RCC 7860 (cell line): ENCODE results near the gene GULP1.
A peak's percentile ranks its signal among the peaks of the same experiment; 100 is the strongest.
"Not testable (repeated sequence)": the region's sequence is repeated elsewhere in the genome, so short reads cannot be mapped to it uniquely, and the experiment has no call there.

Experiments
- DNase-seq: peaks from one replicate; pipeline ENCODE4 v3.0.0-alpha.2; 2015; ENCODE audit warnings: low spot score
- FAIRE-seq: peaks from 2 replicates; lab custom pipeline; 2012; peaks lifted over from hg19 to GRCh38; lab: Jason Lieb, UNC

Gene GULP1

DNA sequence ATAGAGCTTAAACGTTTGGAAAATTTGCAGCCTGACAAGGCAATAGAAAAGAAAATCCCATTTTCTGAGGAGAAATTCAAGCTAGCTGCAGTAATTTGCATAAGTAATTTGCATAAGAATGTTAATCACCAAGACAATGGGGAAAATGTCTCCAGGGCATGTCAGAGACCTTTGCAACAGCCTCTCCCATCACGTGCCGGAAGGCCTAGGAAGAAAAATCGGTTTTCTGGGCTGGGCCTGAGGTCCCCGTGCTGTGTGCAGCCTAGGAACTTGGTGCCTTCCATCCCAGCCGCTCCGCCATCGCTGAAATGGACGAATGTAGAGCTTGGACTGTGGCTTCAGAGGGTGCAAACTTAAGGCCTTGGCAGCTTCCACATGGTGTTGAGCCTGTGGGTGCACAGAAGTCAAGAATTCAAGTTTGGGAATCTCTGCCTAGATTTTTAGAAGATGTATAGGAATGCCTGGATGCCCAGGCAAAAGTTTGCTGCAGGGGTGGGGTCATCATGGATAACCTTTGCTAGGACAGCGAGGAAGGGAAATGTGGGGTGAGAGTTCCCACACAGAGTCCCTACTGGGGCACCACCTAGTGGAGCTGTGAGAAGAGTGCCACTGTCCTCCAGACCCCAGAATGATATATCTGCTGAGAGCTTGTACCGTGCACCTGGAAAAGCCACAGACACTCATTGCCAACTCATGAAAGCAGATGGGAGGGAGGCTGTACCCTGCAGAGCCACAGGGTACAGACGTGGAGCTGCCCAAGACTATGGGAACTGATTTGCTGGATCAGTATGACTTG lies 164.6 kb downstream of the GULP1 start:
- no peak for DNase-seq
- no peak for FAIRE-seq

- DNase-seq (no peak), FAIRE-seq (no peak)
These were observed 167.4 kb downstream of the GULP1 start for GRCh38 chr2:188459061-188459460.

GRCh38 chr2:188466078-188466477 lies 174.4 kb downstream of the GULP1 start:
- DNase-seq, FAIRE-seq: not testable (repeated sequence)

DNA sequence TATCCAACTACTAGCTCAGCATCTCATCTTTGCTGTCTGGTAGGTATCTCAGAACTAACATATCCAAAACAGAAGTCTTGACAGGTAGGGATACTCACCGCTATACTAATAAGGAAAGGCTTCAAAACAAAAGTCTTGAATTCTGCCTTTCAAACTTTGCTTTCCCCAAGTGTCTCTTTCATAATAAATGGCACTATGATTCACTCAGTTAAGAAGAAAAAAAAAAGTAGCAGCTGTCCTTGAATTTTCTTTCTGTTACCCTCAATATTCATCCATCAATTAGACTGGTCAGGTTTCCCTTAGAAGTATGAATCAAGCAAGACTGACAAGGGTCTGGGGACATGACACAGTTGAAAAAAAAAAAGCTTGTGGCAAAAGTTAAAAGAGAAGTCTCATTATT lies 175.1 kb downstream of the GULP1 start:
- FAIRE-seq (no peak), DNase-seq (no peak)

- no peak for DNase-seq
- FAIRE-seq, result no peak
These were observed 179.5 kb downstream of the GULP1 start for GRCh38 chr2:188471166-188471565.

GRCh38 chr2:188473306-188473705 lies 181.6 kb downstream of the GULP1 start:
- FAIRE-seq, result no peak
- no peak for DNase-seq

DNA sequence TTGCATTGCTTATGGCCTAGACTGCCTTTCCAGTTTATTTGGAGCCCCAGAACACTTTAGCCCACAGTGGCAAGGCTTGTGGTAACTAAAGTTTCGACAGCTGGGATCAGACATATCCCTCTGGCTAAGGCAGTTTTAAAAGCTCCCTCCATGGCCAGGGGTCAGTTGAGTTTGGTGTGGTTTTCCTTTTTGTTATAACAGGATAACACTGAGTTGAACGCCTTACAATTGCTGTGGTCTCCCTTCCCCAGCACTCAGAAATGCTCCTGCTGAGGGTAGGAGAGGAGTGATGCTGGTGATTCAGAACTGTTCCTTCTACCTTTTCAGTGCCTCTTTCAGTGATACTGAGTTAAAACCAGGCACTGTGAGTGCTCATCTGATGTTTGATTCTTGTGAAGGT lies 182.6 kb downstream of the GULP1 start:
- no peak for FAIRE-seq
- DNase-seq, result no peak

GRCh38 chr2:188475945-188476344 lies 184.3 kb downstream of the GULP1 start:
- FAIRE-seq (peak; percentile 99), DNase-seq (peak; percentile 96)

GRCh38 chr2:188477564-188478103 lies 186.0 kb downstream of the GULP1 start:
- DNase-seq (no peak), FAIRE-seq (no peak)

DNA sequence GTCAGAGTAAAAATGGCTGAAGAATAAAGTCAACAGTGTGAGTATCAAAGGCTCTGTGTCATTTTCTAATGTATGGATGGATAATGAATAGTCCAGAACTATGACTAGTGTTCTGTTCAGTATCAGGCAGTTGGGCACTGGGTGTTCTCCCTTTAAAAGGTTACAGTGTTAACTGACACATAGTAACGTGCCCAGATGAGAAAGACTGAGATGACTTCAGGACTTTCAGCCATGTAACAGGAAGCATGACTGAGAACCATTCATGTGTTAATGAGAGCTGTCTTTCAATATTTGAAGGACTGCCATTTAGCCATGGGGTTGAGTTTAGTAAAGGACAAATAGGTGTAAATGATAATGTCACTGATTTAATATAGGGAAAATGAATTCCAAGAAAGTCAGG lies 187.1 kb downstream of the GULP1 start:
- peak; percentile 96 for FAIRE-seq
- peak; percentile 85 for DNase-seq

DNA sequence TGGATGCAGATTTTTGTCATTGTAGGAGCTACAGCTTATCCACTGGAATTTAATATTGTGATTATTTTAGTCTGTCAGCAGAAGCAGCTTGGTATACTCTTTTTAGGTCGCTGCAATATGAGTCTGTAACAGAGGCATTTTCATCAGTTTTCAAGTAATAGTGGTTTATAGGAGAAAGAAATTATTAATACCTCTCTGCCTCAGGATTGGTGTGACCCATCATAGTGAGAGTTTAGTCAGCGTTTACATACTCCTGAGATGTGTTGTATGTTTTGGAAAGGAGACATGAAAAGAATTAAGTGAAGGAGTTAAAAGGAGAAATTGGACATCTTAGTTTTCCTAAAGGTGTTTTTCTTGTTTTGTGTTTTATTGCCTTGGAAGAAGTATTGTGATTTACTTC lies 189.8 kb downstream of the GULP1 start:
- DNase-seq (no peak), FAIRE-seq (no peak)

DNA sequence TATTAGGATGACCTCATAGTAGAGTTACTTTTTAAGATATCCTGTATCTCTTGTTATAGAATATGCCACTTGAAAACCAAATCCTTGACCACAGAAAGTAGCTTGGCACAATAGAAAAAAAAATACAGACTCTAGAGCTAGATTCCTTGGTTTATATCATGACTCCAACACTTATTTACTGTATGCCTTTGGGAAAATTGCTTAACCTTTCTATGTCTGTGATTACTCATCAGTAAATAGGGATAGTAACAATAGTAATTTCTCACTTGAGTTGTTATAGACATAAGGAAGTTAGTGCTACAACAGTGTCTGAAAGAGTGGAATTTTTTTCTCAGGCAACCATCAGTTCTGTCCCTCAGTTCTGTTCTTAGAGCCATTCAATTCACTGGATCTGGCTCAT lies 193.8 kb downstream of the GULP1 start:
- FAIRE-seq (peak; percentile 33), DNase-seq (peak; percentile 14)

DNA sequence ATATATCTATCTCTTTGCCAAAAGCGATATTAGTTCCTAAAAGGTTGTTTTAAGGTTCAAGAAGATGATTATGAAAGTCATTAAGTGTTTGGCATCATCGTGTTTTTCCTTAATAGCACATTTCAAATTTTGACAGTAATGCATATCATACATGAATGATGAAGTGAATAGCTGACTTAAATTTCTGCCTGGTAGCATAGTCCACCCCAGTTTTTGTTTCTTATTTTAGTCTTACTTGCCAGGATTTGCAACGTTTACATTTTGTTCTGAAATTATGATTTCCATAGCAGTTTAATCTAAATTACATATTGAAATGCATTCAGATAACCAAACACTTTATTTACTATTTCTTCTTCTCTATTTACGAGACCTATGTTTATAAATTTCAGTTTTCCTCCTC lies 201.1 kb downstream of the GULP1 start:
- no peak for FAIRE-seq
- DNase-seq, result no peak

DNA sequence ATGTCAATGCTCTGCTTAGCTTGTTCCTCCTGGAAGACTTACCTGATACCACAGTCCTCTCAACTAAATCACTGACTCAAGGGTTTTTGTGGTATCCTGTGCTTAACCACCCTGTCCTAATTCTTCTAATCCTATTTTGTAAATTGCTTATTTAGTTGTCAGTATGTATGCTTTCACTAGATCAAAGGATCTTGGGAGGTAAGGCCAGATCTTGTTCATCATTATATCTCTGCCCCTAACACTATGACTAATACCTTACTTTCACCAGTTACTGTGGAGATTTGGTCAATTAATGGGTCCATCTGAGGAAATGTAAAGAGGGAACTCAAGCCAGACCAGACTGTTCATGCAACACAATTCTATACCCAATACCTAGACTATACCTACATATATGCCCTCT lies 203.2 kb downstream of the GULP1 start:
- FAIRE-seq (no peak), DNase-seq (no peak)

DNA sequence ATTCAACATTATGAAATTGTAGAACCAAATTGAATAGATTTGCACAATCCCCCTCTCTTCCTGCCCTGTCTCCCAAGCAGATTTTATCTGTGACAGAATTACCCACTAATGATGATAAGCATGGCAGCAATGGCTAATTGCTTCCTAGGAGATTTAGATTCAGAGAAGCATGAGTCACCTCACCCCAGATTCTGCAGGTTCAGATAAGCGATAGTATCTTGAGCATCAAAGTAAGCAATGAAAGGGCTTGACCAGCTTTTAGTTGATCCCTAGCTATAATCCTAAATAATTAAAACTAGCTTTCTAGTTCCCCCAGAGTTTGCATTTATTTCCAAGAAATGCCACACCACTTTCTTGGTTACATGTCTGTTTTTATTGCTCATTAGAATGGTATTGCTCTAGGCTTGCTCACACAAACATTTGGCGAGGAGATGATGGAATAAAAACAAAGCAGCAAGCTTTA lies 204.3 kb downstream of the GULP1 start:
- no peak for DNase-seq
- FAIRE-seq, result no peak

DNA sequence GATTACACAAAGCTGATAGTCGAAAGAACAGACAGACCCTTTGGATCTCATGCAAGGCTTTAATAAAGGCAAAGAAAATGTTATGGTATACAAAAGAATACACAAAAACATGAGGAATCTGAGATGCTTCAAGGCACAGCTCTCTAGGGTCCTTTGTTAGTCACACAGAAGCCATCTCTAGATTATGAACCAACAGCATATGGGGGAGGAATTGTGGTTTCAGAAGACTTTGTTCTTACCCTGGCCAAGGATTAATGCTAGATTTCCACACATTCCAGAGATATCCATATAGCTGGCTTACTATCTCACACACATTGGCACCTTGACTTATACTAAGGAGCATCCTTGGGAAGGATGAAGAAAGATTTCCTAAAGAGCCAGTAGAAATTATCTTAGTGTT lies 206.1 kb downstream of the GULP1 start:
- FAIRE-seq (no peak), DNase-seq (no peak)

GRCh38 chr2:188503975-188504374 lies 212.3 kb downstream of the GULP1 start:
- DNase-seq (no peak), FAIRE-seq (no peak)

DNA sequence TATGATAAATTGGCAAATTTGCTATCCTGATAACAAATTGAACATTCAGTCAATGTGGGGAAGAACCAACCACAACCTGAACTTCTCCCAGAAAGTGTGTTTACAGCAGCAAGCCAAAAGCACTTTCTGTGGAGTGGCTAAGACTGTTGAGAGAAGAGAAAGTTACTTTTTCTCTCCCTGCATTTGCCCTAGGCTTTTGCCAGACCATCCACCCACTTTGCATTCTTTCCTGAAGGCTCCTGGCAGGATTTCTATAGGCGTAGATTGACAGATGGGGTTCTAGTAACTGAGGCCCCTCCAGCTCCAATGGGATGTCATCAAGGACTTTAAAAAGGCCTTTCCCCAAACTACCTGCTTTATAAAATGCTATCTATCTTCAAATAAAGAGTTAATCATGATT lies 215.2 kb downstream of the GULP1 start:
- no peak for DNase-seq
- no peak for FAIRE-seq

DNA sequence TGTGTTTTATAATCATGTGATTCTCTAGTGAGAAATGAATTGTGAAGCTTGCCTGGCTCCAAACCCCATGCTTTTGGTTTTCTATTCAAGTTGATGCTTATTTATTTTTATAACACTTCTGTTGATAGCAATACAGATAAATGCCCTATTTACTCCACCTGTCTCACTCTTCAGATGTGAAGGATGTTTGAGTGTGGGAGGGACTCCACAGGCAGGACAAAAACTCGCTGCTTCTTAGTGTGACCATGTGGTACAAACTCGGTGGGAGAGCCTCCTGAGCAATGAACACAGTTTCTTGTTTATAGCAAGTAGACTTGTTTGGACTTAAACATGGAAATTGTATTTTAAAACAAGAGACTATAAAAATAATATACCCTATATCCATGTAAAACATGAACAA lies 219.7 kb downstream of the GULP1 start:
- no peak for DNase-seq
- FAIRE-seq, result no peak

DNA sequence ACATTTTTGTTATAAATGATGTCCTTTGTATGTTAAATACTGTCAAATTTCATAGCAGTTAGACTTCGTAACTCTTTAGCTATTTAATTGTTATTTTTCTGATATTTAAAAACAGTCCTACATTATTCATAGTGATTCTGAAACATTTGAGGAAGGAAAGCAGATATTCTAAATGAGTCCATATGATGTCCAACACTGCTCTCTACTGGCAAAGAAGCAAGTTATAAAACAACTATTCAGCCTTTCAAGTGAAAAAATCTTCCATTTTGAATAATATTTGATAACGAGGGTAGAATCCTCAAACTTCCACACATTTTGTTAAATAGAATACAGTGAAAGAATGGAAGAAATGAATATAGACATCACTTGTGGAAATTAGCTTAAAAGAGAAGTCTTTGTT lies 220.8 kb downstream of the GULP1 start:
- peak; percentile 89 for FAIRE-seq
- DNase-seq, result peak; percentile 60

- FAIRE-seq, result no peak
These were observed 224.2 kb downstream of the GULP1 start for GRCh38 chr2:188515918-188516317.

GRCh38 chr2:188517549-188518215 lies 226.0 kb downstream of the GULP1 start:
- FAIRE-seq, result no peak
- DNase-seq, result no peak

More at GRCh38 chr2:188515918-188516317, 224.2 kb downstream of the GULP1 start:
- no peak for DNase-seq
